HepG2 (cell line): ENCODE measurements around the gene RAD21L1. TPM values are rescaled to one million over a fixed set of nuclear protein-coding genes. Genes with fewer than 3 reads are reported as not detected.

Source experiments
- ATAC-seq: fragments of 200-7000 bp; cut with Tn5 transposase; 3 replicates; pipeline ENCODE4 v1.9.1; 2020; ENCODE audit warnings: mild to moderate bottlenecking, moderate library complexity
- BruUV-seq: library from RNA; stranded (reverse); fragments of 400-500 nt; replicated peaks from 2 replicates; lab custom pipeline; 2021; lab: Mats Ljungman, UMichigan
- CTCF ChIA-PET: fragments of 300-600 bp; formaldehyde crosslinking; extraction: SDS; loops from one replicate; lab custom pipeline; 2021; ENCODE audit warnings: low total read pairs, inconsistent platforms, low intra/inter-chr PET ratio; lab: Yijun Ruan, JAX
- POLR2A ChIA-PET: fragments of 350-600 bp; sonication (Branson Sonifier 250); formaldehyde crosslinking; loops from one replicate; lab custom pipeline; 2020; ENCODE audit warnings: antibody characterized with exemption, inconsistent platforms; lab: Yijun Ruan, JAX
- DNase-seq: peaks from one replicate; pipeline ENCODE4 v3.0.0-alpha.2; 2015; ENCODE audit warnings: low spot score
- FAIRE-seq: peaks from 3 replicates; lab custom pipeline; 2011; peaks lifted over from hg19 to GRCh38; lab: Jason Lieb, UNC
- H2AFZ ChIP-seq: one replicate; pipeline ENCODE4 v1.6.1; 2011; ENCODE audit warnings: low read length, inconsistent platforms
- H3K27ac ChIP-seq: fragments of 300-600 bp; 3 replicates; pipeline ENCODE4 v1.8.0; 2011; ENCODE audit warnings: mixed run types, mild to moderate bottlenecking, mixed read lengths, low read length, inconsistent platforms; ENCODE audit not compliant: insufficient read depth; ENCODE audit errors: extremely low read length
- H3K27me3 ChIP-seq, 2 experiments: fragments of 200-600 bp in 1 of 2; 2 replicates in 1 of 2; 3 replicates in 1 of 2; pipeline versions ENCODE4 v1.6.0 to v1.8.0; 2011; ENCODE audit warnings: low read length in 2 of 2, mild to moderate bottlenecking in 2 of 2, moderate library complexity in 2 of 2, inconsistent platforms in 1 of 2; ENCODE audit not compliant: insufficient read depth in 2 of 2, control insufficient read depth in 1 of 2
- H3K36me3 ChIP-seq, 2 experiments: fragments of 200-600 bp in 1 of 2; replicated peaks in 1 of 2; 2 replicates in 1 of 2; 3 replicates in 1 of 2; pipeline versions ENCODE4 v1.5.1 to v1.8.0; 2011; ENCODE audit warnings: low read length in 2 of 2, inconsistent platforms in 1 of 2; ENCODE audit not compliant: insufficient read depth in 2 of 2, control insufficient read depth in 1 of 2
- H3K4me1 ChIP-seq: 2 replicates; pipeline ENCODE4 v1.5.1; 2012; ENCODE audit warnings: low read length, inconsistent platforms; ENCODE audit not compliant: insufficient read depth
- H3K4me2 ChIP-seq: 2 replicates; pipeline ENCODE4 v1.6.0; 2011; ENCODE audit warnings: low read depth, low read length, inconsistent platforms
- H3K4me3 ChIP-seq, 3 experiments: fragments of 200-600 bp in 1 of 3; sonication (generic), shearing (Covaris generic) in 1 of 3; replicated peaks in 1 of 3; 2 replicates each; pipeline ENCODE4 v1.5.1; 2011 to 2016; ENCODE audit warnings: low read length in 3 of 3, inconsistent platforms in 2 of 3, low read depth in 2 of 3, mild to moderate bottlenecking in 2 of 3, control low read depth in 1 of 3, mixed read lengths in 1 of 3; ENCODE audit not compliant: insufficient read depth in 1 of 3
- H3K79me2 ChIP-seq: one replicate; pipeline ENCODE4 v1.6.1; 2011; ENCODE audit warnings: low read length, inconsistent platforms; ENCODE audit not compliant: insufficient read depth
- H3K9ac ChIP-seq: 2 replicates; pipeline ENCODE4 v1.6.0; 2011; ENCODE audit warnings: mild to moderate bottlenecking, low read depth, low read length, inconsistent platforms; ENCODE audit not compliant: insufficient read depth
- H3K9me3 ChIP-seq: 2 replicates; pipeline ENCODE4 v1.5.1; 2012; ENCODE audit warnings: mild to moderate bottlenecking, low read length
- H4K20me1 ChIP-seq: 2 replicates; pipeline ENCODE4 v1.6.0; 2011; ENCODE audit warnings: inconsistent platforms, mild to moderate bottlenecking, low read length, moderate library complexity; ENCODE audit not compliant: insufficient read depth
- AGO2 ChIP-seq: fragments of 200-400 bp; formaldehyde crosslinking; optimal IDR thresholded peaks from 2 replicates; pipeline ENCODE3; 2017; ENCODE audit warnings: mild to moderate bottlenecking, low read depth, low read length, moderate library complexity
- ATF1 ChIP-seq: IDR thresholded peaks from 2 replicates; pipeline ENCODE4 v1.6.1; 2016; ENCODE audit warnings: mild to moderate bottlenecking, control low read depth
- GATAD2A ChIP-seq: IDR thresholded peaks from 2 replicates; pipeline ENCODE4 v1.6.1; 2016
- HIVEP1 ChIP-seq: sonication (generic); formaldehyde crosslinking; IDR thresholded peaks from 2 replicates; pipeline ENCODE4 v1.4.0; 2020; ENCODE audit warnings: mild to moderate bottlenecking, missing genetic modification reagents
- HNRNPUL1 ChIP-seq: fragments of 200-400 bp; formaldehyde crosslinking; IDR thresholded peaks from 2 replicates; pipeline ENCODE4 v1.6.1; 2017; ENCODE audit warnings: low read depth, mild to moderate bottlenecking, low read length, moderate library complexity
- MED8 ChIP-seq: sonication (generic); formaldehyde crosslinking; IDR thresholded peaks from 2 replicates; pipeline ENCODE4 v1.8.1; 2023; ENCODE audit warnings: mild to moderate bottlenecking, missing genetic modification reagents; ENCODE audit not compliant: insufficient replicate concordance
- RCOR2 ChIP-seq: IDR thresholded peaks from 2 replicates; pipeline ENCODE4 v1.6.1; 2016; ENCODE audit warnings: missing biosample characterization, missing genetic modification reagents
- SALL2 ChIP-seq: sonication (generic); formaldehyde crosslinking; IDR thresholded peaks from 2 replicates; pipeline ENCODE4 v1.8.1; 2023; ENCODE audit warnings: mild to moderate bottlenecking, missing genetic modification reagents, inconsistent platforms
- SATB2 ChIP-seq: sonication (generic); formaldehyde crosslinking; IDR thresholded peaks from 2 replicates; pipeline ENCODE4 v1.5.0; 2020; ENCODE audit warnings: missing genetic modification reagents
- SMARCC2 ChIP-seq: fragments of 450-650 bp; IDR thresholded peaks from 2 replicates; pipeline ENCODE4 v1.6.1; 2017; ENCODE audit warnings: antibody characterized with exemption, mild to moderate bottlenecking
- STAT6 ChIP-seq: sonication (generic); formaldehyde crosslinking; IDR thresholded peaks from 2 replicates; pipeline ENCODE4 v1.4.0; 2020; ENCODE audit warnings: missing genetic modification reagents, mild to moderate bottlenecking, borderline replicate concordance
- ZFP36L1 ChIP-seq: sonication (generic); formaldehyde crosslinking; IDR thresholded peaks from 2 replicates; pipeline ENCODE4 v1.8.0; 2022; ENCODE audit warnings: mild to moderate bottlenecking, missing genetic modification reagents, moderate library complexity
- ZMYM2 ChIP-seq: sonication (generic); formaldehyde crosslinking; IDR thresholded peaks from 2 replicates; pipeline ENCODE4 v1.8.0; 2022; ENCODE audit warnings: mild to moderate bottlenecking, missing genetic modification reagents
- ZNF296 ChIP-seq: sonication (generic); formaldehyde crosslinking; conservative IDR thresholded peaks from 2 replicates; pipeline ENCODE4 v1.5.0; 2020; ENCODE audit warnings: mild to moderate bottlenecking, missing genetic modification reagents
- ZNF343 ChIP-seq: sonication (generic); formaldehyde crosslinking; IDR thresholded peaks from 2 replicates; pipeline ENCODE4 v1.4.0; 2020; ENCODE audit warnings: mild to moderate bottlenecking, missing genetic modification reagents
- ZNF773 ChIP-seq: sonication (generic); formaldehyde crosslinking; IDR thresholded peaks from 2 replicates; pipeline ENCODE4 v1.4.0; 2020; ENCODE audit warnings: missing genetic modification reagents, borderline replicate concordance
- ZSCAN31 ChIP-seq: sonication (generic); formaldehyde crosslinking; IDR thresholded peaks from 2 replicates; pipeline ENCODE4 v1.5.0; 2020; ENCODE audit warnings: low read depth, mild to moderate bottlenecking, missing genetic modification reagents
- WGBS: methylation state at CpG from one replicate; pipeline ENCODE4 v1.1.6; 2017; ENCODE audit warnings: low lambda C conversion rate; 5-methylcytosine and 5-hydroxymethylcytosine counted together
- in situ Hi-C: cut with HindIII; loops from 2 replicates; pipeline ENCODE4 v1.10.0; 2017; ENCODE audit warnings: low pct_unique_long_range_greater_than_20kb; ENCODE audit not compliant: extremely low pct_ligation_motif_present
- intact Hi-C: fragments of 100-400 bp; cut with micrococcal nuclease; formaldehyde crosslinking; loops from one replicate; pipeline ENCODE4 v1.10.0; 2022; ENCODE audit not compliant: unreplicated experiment
- polyA plus RNA-seq, 8 experiments: library from polyadenylated mRNA; depleted of rRNA in 3 of 8; stranded (reverse) in 7 of 8; unstranded in 1 of 8; fragments of >200 nt; fragmentation: Illumina TruSeq in 4 of 8; extraction: Trizol in 4 of 8; gene quantifications; 2 replicates each; pipeline versions ENCODE4 v1.2.1 to v1.2.3, GENCODE V29; 2011 to 2016; ENCODE audit warnings: low read depth in 4 of 8, missing spikeins in 1 of 8, mixed read lengths in 1 of 8; ENCODE audit not compliant: insufficient read depth in 1 of 8
- total RNA-seq, 5 experiments: library from RNA; depleted of rRNA; stranded (reverse); fragments of >200 nt; fragmentation: Illumina TruSeq; extraction: Trizol; gene quantifications; 2 replicates each; pipeline ENCODE4 v1.2.3, GENCODE V29; 2016; ENCODE audit warnings: low read depth in 1 of 5
- TF ChIP-seq, protein P1 (sequence below): sonication (generic); formaldehyde crosslinking; IDR thresholded peaks from 2 replicates; pipeline ENCODE4 v1.9.0; 2021; ENCODE audit warnings: mild to moderate bottlenecking, missing genetic modification reagents

RAD21L1 gene
- total and polyA plus RNA-seq, 2 of the 13 experiments (the other 11 are each of a cell fraction or from before 2014, with no cell fraction given): not detected

DNA sequence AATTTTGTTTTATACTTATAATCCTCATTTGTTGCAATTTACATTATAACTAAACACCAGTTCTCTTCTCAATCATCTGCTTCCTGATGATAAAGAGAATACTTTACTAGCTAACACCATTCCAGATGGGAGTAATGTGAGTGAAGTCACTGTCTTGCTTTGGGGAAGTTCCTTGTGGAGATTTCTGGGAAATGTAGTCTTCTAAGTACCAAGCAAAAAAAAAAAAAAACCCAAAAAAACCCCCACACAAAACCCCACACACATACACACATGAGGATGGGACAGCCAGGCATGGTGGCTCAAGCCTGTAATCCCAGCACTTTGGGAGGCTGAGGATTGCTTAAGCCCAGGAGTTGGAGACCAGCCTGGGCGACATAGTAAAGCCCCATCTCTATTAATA lies 38.0 kb downstream of the RAD21L1 start (continued):
- TF ChIP-seq, protein P1, sequence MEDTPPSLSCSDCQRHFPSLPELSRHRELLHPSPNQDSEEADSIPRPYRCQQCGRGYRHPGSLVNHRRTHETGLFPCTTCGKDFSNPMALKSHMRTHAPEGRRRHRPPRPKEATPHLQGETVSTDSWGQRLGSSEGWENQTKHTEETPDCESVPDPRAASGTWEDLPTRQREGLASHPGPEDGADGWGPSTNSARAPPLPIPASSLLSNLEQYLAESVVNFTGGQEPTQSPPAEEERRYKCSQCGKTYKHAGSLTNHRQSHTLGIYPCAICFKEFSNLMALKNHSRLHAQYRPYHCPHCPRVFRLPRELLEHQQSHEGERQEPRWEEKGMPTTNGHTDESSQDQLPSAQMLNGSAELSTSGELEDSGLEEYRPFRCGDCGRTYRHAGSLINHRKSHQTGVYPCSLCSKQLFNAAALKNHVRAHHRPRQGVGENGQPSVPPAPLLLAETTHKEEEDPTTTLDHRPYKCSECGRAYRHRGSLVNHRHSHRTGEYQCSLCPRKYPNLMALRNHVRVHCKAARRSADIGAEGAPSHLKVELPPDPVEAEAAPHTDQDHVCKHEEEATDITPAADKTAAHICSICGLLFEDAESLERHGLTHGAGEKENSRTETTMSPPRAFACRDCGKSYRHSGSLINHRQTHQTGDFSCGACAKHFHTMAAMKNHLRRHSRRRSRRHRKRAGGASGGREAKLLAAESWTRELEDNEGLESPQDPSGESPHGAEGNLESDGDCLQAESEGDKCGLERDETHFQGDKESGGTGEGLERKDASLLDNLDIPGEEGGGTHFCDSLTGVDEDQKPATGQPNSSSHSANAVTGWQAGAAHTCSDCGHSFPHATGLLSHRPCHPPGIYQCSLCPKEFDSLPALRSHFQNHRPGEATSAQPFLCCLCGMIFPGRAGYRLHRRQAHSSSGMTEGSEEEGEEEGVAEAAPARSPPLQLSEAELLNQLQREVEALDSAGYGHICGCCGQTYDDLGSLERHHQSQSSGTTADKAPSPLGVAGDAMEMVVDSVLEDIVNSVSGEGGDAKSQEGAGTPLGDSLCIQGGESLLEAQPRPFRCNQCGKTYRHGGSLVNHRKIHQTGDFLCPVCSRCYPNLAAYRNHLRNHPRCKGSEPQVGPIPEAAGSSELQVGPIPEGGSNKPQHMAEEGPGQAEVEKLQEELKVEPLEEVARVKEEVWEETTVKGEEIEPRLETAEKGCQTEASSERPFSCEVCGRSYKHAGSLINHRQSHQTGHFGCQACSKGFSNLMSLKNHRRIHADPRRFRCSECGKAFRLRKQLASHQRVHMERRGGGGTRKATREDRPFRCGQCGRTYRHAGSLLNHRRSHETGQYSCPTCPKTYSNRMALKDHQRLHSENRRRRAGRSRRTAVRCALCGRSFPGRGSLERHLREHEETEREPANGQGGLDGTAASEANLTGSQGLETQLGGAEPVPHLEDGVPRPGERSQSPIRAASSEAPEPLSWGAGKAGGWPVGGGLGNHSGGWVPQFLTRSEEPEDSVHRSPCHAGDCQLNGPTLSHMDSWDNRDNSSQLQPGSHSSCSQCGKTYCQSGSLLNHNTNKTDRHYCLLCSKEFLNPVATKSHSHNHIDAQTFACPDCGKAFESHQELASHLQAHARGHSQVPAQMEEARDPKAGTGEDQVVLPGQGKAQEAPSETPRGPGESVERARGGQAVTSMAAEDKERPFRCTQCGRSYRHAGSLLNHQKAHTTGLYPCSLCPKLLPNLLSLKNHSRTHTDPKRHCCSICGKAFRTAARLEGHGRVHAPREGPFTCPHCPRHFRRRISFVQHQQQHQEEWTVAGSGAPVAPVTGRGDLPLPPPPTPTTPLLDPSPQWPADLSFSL (CRISPR knock-in tag): no peak
- TF ChIP-seq ZNF773 (CRISPR knock-in tag) (no peak), GATAD2A (no peak), ZSCAN31 (CRISPR knock-in tag) (no peak), RCOR2 (CRISPR knock-in tag) (no peak), ZNF343 (CRISPR knock-in tag) (no peak), ATF1 (CRISPR knock-in tag) (no peak)

GRCh38 chr20:1264727-1265126 lies 38.9 kb downstream of the RAD21L1 start:
- no peak for ATAC-seq
- no peaks in the 10 kb centered on the region for H3K9me3 ChIP-seq
- BruUV-seq: no TSS peak
- no peak overlapping the region for H3K4me2 ChIP-seq
- no peaks in the 10 kb centered on the region for H4K20me1 ChIP-seq
- H3K4me3 ChIP-seq: no peak overlapping the region
- no peak overlapping the region for H3K27ac ChIP-seq
- CTCF ChIA-PET: no interaction called here
- no peaks in the 10 kb centered on the region for H3K36me3 ChIP-seq
- in situ Hi-C loops: no loop called here
- POLR2A ChIA-PET: no interaction called here
- FAIRE-seq: no peak
- 64% methylated on average over 2 of the region's 2 CpGs for WGBS
- intact Hi-C loops: no loop called here
- no peak for DNase-seq
- no peak overlapping the region for H2AFZ ChIP-seq
- no peak overlapping the region for H3K9ac ChIP-seq
- H3K79me2 ChIP-seq: no peaks in the 10 kb centered on the region
- H3K4me1 ChIP-seq: no peaks in the 10 kb centered on the region; the same call in 1 of the 2 replicates
- peaks cover 16 to 48% of the 10 kb centered on the region in 2 experiments for H3K27me3 ChIP-seq
- TF ChIP-seq HNRNPUL1: no peak
- TF ChIP-seq ZFP36L1 (CRISPR knock-in tag): no peak
- no peak for TF ChIP-seq ZNF296 (CRISPR knock-in tag)
- no peak for TF ChIP-seq SALL2 (CRISPR knock-in tag)
- TF ChIP-seq STAT6 (CRISPR knock-in tag): no peak
- no peak for TF ChIP-seq SMARCC2
- no peak for TF ChIP-seq ZMYM2 (CRISPR knock-in tag)
- no peak for TF ChIP-seq AGO2
- no peak for TF ChIP-seq MED8
- TF ChIP-seq HIVEP1: no peak
- TF ChIP-seq SATB2 (CRISPR knock-in tag): no peak
